ENCODE results near the gene EXOC3L4.

DNA sequence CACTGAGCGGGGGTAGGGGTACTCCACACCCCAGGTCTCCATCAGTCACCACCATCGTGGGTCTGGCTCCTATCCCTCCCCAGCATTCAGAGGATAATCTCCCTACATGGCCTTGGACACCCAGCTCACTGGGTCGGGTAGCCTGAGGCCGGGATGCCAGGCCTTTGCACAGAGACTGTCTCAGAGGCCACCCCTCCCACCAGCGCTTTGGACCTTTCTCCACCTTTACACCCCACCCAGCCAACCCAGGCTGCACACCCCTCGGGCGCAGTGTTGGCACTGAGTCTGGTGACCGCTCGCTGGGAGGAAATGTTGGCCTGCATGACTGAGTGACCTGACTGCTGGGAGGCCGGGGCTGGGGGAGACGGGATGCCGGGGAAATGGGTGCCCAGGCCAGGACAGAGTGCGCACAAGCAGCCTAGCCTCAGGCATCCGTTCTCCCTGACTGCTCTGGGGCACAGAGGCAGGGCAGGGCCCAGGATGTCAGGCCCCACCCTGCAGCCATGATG, 21.1 kb upstream of the EXOC3L4 start:
- TF ChIP-seq, protein P1, sequence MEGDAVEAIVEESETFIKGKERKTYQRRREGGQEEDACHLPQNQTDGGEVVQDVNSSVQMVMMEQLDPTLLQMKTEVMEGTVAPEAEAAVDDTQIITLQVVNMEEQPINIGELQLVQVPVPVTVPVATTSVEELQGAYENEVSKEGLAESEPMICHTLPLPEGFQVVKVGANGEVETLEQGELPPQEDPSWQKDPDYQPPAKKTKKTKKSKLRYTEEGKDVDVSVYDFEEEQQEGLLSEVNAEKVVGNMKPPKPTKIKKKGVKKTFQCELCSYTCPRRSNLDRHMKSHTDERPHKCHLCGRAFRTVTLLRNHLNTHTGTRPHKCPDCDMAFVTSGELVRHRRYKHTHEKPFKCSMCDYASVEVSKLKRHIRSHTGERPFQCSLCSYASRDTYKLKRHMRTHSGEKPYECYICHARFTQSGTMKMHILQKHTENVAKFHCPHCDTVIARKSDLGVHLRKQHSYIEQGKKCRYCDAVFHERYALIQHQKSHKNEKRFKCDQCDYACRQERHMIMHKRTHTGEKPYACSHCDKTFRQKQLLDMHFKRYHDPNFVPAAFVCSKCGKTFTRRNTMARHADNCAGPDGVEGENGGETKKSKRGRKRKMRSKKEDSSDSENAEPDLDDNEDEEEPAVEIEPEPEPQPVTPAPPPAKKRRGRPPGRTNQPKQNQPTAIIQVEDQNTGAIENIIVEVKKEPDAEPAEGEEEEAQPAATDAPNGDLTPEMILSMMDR (IDR thresholded peaks at IDR 0.05): no peak
- no peak for TF ChIP-seq POLR2A (IDR thresholded peaks at IDR 0.05)

All from ovary (tissue), 3 donors.